Measurements from ENCODE around the gene ZNF550.
"Not testable (repeated sequence)": the region's sequence is repeated elsewhere in the genome, so short reads cannot be mapped to it uniquely, and the experiment has no call there.

ZNF550 gene

DNA sequence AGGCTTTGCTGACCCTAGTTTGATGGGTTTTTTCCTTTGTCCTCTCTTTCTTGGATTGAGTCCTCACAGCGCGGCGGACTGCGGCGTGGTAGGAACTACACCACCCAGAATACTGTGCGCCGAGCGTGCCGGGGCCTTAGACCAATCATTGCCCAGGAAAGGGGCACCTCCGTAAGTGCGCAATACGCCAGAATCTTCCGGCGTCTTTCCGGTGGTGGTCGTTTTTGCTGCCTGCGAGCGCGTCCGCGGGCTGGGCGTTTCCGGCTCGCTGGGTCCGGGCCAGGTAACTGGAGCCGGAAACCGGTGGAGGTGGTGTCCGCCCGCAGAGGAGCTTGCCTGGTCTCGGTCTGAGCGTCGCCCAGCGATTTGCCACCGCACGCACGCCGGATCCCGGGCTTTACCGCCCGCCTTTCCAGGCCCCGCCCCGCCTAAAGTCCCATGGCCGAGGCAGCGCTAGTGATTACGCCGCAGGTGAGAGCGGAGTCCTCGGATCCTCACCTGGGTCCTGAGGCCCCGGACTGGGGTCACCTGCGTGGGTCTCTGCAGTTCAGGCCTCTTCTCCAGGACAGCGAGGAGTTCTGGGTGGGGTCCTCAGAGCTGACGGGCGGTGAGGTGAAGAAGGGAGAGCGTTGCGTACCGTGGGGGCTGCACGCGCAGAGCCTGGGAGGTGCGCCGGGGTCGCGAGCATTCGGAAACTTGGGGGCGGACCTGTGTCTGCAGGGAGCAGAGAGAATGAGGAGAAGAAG is 32.4 kb downstream of the ZNF550 start, which contains the start of gene ZNF549:
ZNF549 (plus strand) TSS at position 221 of the 746 bp plus-strand sequence; CDS start at position 439, 218 bp downstream.
- peak; percentile 90 for DNase-seq

DNA sequence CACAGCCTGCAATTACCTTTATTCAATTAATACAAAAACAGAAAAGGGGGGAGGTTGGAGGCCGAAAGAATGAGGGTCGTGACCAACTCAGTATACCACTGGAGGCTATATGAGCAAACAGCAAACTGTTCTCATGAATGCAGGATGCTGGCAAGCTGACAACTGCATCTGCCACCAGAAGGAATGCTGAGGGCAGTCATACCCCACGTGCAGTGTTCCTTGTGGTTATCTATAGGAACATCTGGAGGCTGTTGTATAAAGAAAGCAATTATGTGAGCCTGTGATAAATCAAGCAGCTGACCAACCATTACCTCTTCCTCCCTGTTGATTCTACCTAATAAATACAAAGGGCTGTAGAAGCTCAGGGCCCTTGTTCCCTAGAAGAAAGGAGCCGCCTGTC is 41.6 kb downstream of the ZNF550 start:
- not testable (repeated sequence) for DNase-seq

DNA sequence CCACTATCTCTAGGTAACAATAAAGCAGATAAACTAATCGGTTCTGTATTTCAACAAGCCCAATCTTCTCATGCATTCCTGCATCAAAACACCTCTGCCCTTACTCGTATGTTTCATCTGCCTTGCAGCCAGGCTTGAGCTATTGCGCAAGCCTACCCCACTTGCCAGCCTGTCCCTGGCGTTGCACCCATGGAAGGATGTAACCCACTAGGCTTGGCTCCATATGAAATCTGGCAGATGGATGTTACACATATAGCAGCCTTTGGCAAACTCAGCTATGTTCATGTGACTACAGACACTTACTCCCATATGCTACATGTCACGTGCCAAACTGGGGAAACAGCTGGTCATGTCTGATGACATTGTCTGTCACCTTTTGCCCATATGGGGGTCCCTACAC is 44.4 kb downstream of the ZNF550 start:
- no peak for DNase-seq

DNA sequence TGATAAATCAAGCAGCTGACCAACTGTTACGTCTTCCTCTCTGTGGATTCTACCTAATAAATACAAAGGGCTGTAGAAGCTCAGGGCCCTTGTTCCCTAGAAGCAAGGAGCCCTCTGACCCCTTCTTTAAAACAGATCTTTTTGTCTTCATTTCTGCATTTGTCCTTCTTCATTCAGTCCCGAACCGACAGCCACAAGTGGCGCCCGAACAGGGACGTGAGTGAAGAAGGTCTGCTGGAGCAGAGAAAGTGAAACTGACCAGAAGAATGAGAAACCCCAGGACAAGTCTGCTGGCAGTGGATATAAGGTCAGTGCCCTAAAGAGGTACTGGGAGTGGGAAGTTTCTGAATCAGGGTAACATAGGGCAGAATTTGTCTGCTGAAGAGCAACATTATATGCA is 46.8 kb downstream of the ZNF550 start:
- no peak for DNase-seq

DNA sequence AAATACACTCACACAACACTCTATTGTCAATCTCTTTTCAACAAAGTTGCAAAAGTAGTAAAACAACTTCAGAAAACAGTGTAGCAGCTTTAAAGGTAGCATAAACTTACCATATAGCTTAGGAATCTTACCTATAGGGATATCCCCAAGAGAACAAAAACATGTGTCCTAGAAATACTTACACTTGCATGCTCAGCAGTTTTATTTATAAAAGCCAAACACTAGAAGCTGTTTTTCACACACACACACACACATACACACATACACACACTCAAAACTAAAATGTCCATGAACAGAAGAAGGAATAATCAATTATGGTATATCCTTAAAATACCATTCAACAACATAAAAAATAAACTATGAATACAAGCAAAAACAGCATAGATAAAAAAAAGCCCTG is 48.2 kb downstream of the ZNF550 start:
- DNase-seq = no peak

DNA sequence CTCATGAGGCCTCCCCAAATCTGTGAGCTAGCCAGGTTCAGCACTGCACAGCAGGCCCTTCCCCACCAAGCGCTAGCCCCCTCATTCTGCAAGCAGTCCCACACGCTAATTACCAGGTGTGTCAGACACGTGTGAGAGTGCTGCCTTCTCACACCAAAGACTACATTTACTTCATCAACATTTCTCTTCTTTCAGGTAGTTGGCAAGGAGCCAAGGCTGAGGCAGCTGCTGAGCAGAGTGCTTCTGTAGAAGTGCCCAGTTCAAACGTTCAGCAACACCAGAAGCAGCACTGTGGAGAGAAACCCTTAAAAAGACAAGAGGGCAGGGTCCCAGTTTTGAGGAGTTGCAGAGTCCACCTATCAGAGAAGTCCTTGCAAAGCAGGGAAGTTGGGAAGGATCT is 53.5 kb downstream of the ZNF550 start:
- no peak for DNase-seq

DNA sequence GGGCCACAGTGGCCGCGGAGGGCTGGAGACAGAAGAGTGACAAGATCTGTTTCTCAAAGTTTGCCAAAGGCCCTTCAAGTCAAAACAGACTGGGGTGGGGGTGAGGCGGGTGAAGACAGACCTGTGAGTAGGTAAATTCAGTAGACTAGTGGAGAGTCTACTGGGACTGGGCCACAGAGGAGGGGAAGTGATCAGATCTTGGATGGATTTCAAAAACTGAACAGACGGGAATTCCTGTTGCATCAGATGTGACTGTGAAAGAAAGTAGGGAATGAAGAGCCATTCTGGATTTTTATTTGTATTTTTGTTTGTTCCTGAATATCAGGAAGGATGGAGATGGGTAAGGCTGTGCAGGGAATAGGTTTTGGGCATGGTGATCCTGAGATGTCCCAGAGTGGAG is 59.3 kb downstream of the ZNF550 start:
- not testable (repeated sequence) for DNase-seq

DNA sequence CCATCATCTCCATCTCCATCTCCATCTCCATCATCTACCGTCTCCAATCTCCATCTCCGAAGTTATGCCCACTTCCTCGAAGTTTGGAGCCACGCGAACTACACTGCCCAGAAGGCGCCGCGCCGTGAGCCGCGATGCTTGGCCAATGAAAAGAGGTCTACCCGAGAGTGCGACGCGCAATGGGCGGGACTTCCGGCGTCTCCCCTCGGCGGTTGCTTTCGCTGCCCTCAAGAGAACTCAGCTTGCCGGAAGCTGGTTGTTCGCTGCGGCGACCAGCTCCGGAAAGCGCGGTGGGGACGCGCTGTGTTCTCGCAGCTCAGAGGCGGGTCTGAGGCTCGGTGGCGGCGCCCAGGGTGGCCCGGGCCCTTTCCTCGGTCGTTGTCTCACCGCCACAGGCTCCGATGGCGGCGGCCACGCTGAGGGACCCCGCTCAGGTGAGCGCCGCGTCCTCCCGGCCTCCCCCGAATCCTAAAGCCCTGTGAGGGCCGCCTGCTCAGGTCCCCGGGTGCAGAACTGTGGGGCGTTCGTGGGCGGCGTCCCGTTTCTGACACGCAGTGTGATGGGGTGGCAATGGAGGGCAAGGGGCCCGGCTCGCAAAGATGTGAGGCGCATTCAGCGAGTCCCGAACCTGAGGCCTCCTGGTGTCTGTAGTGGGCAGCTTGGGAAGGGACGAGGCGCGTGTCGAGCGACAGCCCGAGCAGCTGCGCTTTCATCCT is 59.8 kb downstream of the ZNF550 start, which contains the start of gene ZNF773:
ZNF773 (plus strand) TSS at position 259 of the 716 bp plus-strand sequence; CDS start at position 402, 143 bp downstream.
- peak; percentile 96 for DNase-seq

DNA sequence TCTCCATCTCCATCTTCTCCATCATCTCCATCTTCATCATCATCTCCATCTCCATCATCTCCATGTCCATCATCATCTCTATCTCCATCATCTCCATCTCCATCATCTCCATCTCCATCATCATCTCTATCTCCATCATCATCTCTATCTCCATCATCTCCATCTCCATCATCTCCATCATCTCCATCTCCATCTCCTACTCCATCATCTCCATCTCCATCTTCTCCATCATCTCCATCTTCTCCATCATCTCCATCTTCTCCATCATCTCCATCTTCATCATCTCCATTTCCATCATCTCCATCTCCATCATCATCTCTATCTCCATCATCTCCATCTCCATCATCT is 60.4 kb downstream of the ZNF550 start:
- not testable (repeated sequence) for DNase-seq

DNA sequence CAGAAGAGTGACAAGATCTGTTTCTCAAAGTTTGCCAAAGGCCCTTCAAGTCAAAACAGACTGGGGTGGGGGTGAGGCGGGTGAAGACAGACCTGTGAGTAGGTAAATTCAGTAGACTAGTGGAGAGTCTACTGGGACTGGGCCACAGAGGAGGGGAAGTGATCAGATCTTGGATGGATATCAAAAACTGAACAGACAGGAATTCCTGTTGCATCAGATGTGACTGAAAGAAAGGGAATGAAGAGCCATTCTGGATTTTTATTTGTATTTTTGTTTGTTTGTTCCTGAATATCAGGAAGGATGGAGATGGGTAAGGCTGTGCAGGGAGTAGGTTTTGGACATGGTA is 71.4 kb downstream of the ZNF550 start:
- not testable (repeated sequence) for DNase-seq

DNA sequence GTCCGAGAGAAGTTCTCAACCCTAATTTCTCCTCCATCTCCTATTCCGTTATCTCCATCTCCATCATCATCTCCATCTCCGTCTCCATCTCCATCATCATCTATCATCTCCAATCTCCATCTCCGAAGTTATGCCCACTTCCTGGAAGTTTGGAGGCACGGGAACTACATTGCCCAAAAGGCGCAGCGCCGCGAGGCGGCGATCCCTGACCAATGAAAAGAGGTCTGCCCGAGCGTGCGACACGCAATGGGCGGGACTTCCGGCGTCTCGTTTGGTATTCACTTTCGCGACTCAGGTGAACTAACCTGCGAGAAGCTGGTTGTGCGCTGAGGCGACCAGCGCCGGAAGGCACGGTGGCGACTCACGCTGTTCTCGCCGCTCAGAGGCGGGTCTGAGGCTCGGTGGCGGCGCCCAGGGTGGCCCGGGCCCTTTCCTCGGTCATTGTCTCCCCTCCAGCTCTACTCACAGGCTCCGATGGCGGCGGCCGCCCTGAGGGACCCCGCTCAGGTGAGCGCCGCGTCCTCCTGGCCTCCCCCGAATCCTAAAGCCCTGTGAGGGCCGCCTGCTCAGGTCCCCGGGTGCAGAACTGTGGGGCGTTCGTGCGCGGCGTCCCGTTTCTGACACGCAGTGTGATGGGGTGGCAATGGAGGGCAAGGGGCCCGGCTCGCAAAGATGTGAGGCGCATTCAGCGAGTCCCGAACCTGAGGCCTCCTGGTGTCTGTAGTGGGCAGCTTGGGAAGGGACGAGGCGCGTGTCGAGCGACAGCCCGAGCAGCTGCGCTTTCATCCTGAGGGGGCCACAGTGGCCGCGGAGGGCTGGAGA is 72.0 kb downstream of the ZNF550 start, which contains the start of gene ZNF419:
ZNF419 (plus strand) TSS at position 274 of the 822 bp plus-strand sequence; CDS start at position 475, 201 bp downstream.
- DNase-seq = peak; percentile 92

Measured in activated CD4-positive, alpha-beta T cell treated with anti-CD3 and anti-CD28 coated beads, Interleukin-2, amount 50 U/mL, for 16 hours (primary cell).